H1 (cell line): Measurements from ENCODE around the gene ZNF367. TPM values are rescaled to one million over a fixed set of nuclear protein-coding genes. Genes with fewer than 3 reads are reported as not detected.

Experiments used
- CHD2 ChIP-seq: IDR thresholded peaks from 2 replicates; pipeline ENCODE4 v1.6.1; 2012; ENCODE audit warnings: low read length, improper control_type of control experiment
- KDM1A ChIP-seq: fragments of 200-600, 300-600 bp; sonication (generic); IDR thresholded peaks from 2 replicates; pipeline ENCODE4 v1.7.1; 2016; ENCODE audit warnings: mild to moderate bottlenecking, low read length, borderline replicate concordance
- NRF1 ChIP-seq: IDR thresholded peaks from 2 replicates; pipeline ENCODE4 v1.6.1; 2011; ENCODE audit warnings: mild to moderate bottlenecking, low read depth, low read length, improper control_type of control experiment
- TBP ChIP-seq: IDR thresholded peaks from 2 replicates; pipeline ENCODE4 v1.6.1; 2011; ENCODE audit warnings: low read depth, low read length, improper control_type of control experiment
- polyA plus RNA-seq, 7 experiments: library from polyadenylated mRNA; depleted of rRNA in 3 of 7; stranded (reverse) in 5 of 7; unstranded in 2 of 7; fragments of >200 nt in 5 of 7; fragments of 200-250 nt in 2 of 7; gene quantifications; 1 replicate in 5 of 7; 2 replicates in 1 of 7; 4 replicates in 1 of 7; pipeline versions ENCODE4 v1.2.1 to v1.2.3, GENCODE V29; 2011 to 2013; ENCODE audit warnings: missing spikeins in 2 of 7, mixed read lengths in 2 of 7
- total RNA-seq: library from RNA; stranded (reverse); fragmentation: NEBNext Ultra II Directional; extraction: Animal tissue kit (Norgen Biotek cat#: 25700); gene quantifications from 2 replicates; pipeline ENCODE4 v1.2.1, GENCODE V29; 2021
- TF ChIP-seq, protein P1 (sequence below): IDR thresholded peaks from 2 replicates; pipeline ENCODE4 v1.6.1; 2012; ENCODE audit warnings: inconsistent platforms
- TF ChIP-seq, protein P2 (sequence below): IDR thresholded peaks from 2 replicates; pipeline ENCODE4 v1.6.1; 2012; ENCODE audit warnings: low read length, inconsistent platforms
- TF ChIP-seq, protein P3 (sequence below), 3 experiments: IDR thresholded peaks; 1 replicate in 2 of 3; 2 replicates in 1 of 3; pipeline versions ENCODE4 v1.5.1 to v1.6.1; 2011; ENCODE audit warnings: low read length in 3 of 3, mild to moderate bottlenecking in 3 of 3, inconsistent platforms in 2 of 3, low read depth in 1 of 3, moderate library complexity in 1 of 3; ENCODE audit not compliant: insufficient read depth in 1 of 3; ENCODE audit errors: control extremely low read depth in 1 of 3

ZNF367 gene
- total and polyA plus RNA-seq, 2 of the 8 experiments (the other 6 are each of a cell fraction or from before 2014, with no cell fraction given) = 2.2 to 8.2 TPM

DNA sequence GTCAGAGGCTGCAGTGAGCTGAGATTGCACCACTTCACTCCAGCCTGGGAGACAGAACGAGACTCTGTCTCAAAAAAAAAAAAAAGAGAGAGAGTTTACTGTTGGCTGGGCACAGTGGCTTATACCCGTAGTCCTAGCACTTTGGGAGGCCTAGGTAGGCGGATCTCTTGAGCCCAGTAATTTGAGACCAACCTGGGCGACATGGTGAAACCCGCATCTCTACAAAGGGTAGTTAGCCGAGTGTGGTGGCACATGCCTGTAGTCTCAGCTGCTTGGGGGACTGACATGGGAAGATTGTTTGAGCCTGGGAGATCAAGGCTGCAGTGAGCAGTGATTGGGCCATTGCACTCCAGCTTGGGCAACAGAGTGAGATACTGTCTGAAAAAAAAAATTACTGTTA, 44.4 kb upstream of the ZNF367 start (continued):
- TF ChIP-seq, protein P1, sequence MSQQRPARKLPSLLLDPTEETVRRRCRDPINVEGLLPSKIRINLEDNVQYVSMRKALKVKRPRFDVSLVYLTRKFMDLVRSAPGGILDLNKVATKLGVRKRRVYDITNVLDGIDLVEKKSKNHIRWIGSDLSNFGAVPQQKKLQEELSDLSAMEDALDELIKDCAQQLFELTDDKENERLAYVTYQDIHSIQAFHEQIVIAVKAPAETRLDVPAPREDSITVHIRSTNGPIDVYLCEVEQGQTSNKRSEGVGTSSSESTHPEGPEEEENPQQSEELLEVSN = no peak
- TF ChIP-seq, protein P2, sequence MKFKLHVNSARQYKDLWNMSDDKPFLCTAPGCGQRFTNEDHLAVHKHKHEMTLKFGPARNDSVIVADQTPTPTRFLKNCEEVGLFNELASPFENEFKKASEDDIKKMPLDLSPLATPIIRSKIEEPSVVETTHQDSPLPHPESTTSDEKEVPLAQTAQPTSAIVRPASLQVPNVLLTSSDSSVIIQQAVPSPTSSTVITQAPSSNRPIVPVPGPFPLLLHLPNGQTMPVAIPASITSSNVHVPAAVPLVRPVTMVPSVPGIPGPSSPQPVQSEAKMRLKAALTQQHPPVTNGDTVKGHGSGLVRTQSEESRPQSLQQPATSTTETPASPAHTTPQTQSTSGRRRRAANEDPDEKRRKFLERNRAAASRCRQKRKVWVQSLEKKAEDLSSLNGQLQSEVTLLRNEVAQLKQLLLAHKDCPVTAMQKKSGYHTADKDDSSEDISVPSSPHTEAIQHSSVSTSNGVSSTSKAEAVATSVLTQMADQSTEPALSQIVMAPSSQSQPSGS = no peak
- no peak for TF ChIP-seq KDM1A
- TF ChIP-seq, protein P3, sequence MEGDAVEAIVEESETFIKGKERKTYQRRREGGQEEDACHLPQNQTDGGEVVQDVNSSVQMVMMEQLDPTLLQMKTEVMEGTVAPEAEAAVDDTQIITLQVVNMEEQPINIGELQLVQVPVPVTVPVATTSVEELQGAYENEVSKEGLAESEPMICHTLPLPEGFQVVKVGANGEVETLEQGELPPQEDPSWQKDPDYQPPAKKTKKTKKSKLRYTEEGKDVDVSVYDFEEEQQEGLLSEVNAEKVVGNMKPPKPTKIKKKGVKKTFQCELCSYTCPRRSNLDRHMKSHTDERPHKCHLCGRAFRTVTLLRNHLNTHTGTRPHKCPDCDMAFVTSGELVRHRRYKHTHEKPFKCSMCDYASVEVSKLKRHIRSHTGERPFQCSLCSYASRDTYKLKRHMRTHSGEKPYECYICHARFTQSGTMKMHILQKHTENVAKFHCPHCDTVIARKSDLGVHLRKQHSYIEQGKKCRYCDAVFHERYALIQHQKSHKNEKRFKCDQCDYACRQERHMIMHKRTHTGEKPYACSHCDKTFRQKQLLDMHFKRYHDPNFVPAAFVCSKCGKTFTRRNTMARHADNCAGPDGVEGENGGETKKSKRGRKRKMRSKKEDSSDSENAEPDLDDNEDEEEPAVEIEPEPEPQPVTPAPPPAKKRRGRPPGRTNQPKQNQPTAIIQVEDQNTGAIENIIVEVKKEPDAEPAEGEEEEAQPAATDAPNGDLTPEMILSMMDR (IDR thresholded peaks at IDR 0.05; ENCODE audit: control extremely low read depth in 1 of 3, insufficient read depth in 1 of 3, low read depth in 1 of 3, low read length in 3 of 3) = no peak
- TF ChIP-seq CHD2 = no peak
- no peak for TF ChIP-seq NRF1
- no peak for TF ChIP-seq TBP
